ENCODE measurements around the gene NELL2. TPM values are rescaled to one million over a fixed set of nuclear protein-coding genes. Genes with fewer than 3 reads are reported as not detected.

NELL2 gene
- total and polyA plus RNA-seq, 9 of the 15 experiments (the other 6 are each of a cell fraction or from before 2014, with no cell fraction given): 0.32 to 1.1 (median 0.53) TPM

DNA sequence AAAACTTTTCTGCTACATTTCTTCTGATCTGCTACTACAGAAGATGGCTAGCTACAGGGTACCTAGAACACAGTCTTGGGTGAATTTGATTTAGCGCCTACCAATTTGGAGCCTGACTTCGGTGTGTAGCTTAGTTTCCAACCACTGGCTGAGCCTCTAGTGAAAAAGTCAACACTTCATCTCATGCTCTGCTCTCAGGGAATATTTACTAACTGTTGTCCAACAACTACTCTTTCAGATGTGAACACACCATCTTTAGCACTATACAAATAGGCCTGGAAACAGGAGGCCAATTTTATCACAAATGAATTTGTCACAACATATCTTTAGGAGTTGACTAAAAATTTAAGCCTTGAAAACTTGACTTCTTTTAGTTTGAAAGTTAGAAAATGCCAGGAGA is 167.9 kb downstream of the NELL2 start:
- H3K4me1 ChIP-seq (replicated peaks in 1 of 2; ENCODE audit: control insufficient read depth in 2 of 2, insufficient read depth in 2 of 2, low read length in 2 of 2): no peaks in the 10 kb centered on the region
- intact Hi-C loops (cut with micrococcal nuclease) (no loop called here), in situ Hi-C loops (cut with MboI) (no loop called here)
- no peak overlapping the region for H3K4me2 ChIP-seq (ENCODE audit: insufficient read depth, low read length)
- H3K79me2 ChIP-seq (ENCODE audit: control insufficient read depth, insufficient read depth, low read length): no peaks in the 10 kb centered on the region
- ATAC-seq: no peak
- FAIRE-seq: no peak
- no peaks in the 10 kb centered on the region for H3K9me3 ChIP-seq (replicated peaks; ENCODE audit: control insufficient read depth, insufficient read depth, low read depth, low read length)
- TF ChIP-seq ZNF12 (CRISPR knock-in tag; IDR thresholded peaks at IDR 0.05) (no peak), ZEB2 (IDR thresholded peaks at IDR 0.05) (no peak), POLR2A (conservative IDR thresholded peaks at IDR 0.05) (no peak), MAFK (IDR thresholded peaks at IDR 0.05; ENCODE audit: low read length) (no peak)
- H3K4me3 ChIP-seq: no peak overlapping the region
- no peak overlapping the region for H3K9ac ChIP-seq (ENCODE audit: insufficient read depth in 1 of 2, low read depth in 2 of 2, low read length in 2 of 2)
- no peak for DNase-seq (ENCODE audit: extremely low read depth in 1 of 4, low spot score in 3 of 4)
- no peak overlapping the region for H2AFZ ChIP-seq (ENCODE audit: low read depth, low read length)
- H3K27ac ChIP-seq (ENCODE audit: extremely low read depth, low read depth, low read length): no peak overlapping the region
- WGBS (ENCODE audit: insufficient coverage, low coverage, missing lambda C conversion rate): 3% methylated on average over 2 of the region's 2 CpGs
- no peaks in the 10 kb centered on the region for H3K27me3 ChIP-seq (ENCODE audit: control insufficient read depth in 2 of 2, insufficient read depth in 2 of 2, low read length in 2 of 2)
- CTCF ChIA-PET (ENCODE audit: low intra/inter-chr PET ratio): no interaction called here
- POLR2A ChIA-PET: no interaction called here
- H3K9me1 ChIP-seq (ENCODE audit: control insufficient read depth, insufficient read depth, low read length): no peaks in the 10 kb centered on the region
- BruUV-seq (replicated peaks): no TSS peak
- no peaks in the 10 kb centered on the region for H3K36me3 ChIP-seq (ENCODE audit: control insufficient read depth, insufficient read depth, low read length)
- no peaks in the 10 kb centered on the region for H4K20me1 ChIP-seq (replicated peaks; ENCODE audit: control insufficient read depth, insufficient read depth, low read length)

DNA sequence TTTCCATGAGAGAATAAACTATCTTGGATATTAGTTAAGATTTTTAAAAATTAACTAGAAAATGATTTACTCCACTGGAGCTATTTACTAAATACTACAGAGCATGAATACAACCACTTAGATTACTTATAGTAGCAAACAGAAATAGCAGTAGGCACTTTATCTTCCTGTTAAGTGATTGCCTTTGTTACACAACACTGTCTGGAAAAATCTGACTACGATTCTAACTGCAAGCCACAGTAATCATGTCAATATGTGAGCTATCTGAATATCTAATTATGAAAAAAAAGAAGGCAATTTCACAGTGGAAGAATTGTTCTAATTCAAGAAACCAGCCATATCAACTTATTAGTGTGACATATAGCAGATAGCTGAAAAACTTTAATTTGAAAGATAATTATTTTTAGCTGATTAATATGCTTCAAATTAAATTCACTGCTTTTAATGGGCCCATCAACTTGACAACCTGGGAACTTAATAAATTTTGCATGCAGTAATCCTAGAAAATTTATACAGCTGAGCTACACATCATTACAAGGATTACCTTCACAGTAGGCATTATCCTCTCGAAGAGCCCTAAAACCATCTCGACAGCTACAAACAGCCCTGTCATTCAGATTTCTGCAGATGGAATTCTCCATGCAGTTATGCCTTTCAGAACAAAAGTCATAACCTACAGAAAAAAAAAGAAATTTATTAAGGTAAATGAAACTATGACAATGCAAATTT is 172.8 kb downstream of the NELL2 start:
- TF ChIP-seq ZNF764 (CRISPR knock-in tag; IDR thresholded peaks at IDR 0.05; ENCODE audit: low read depth) (no peak), FOS (IDR thresholded peaks at IDR 0.05; ENCODE audit: extremely low read depth, insufficient read length) (no peak), ZNF124 (CRISPR knock-in tag; IDR thresholded peaks at IDR 0.05) (no peak), STAT5B (CRISPR knock-in tag; IDR thresholded peaks at IDR 0.05) (no peak), HDAC8 (tag; IDR thresholded peaks at IDR 0.05) (no peak), CREBBP (IDR thresholded peaks at IDR 0.05; ENCODE audit: low read depth, low read length) (no peak), XRCC4 (IDR thresholded peaks at IDR 0.05; ENCODE audit: extremely low read depth, insufficient read depth, insufficient read length) (no peak), CCAR2 (IDR thresholded peaks at IDR 0.05; ENCODE audit: low read depth, low read length) (no peak), SMAD2 (IDR thresholded peaks at IDR 0.05; ENCODE audit: low read depth, low read length) (no peak), MYNN (IDR thresholded peaks at IDR 0.05) (no peak), MYNN (CRISPR knock-in tag; IDR thresholded peaks at IDR 0.05) (no peak), ZNF175 (CRISPR knock-in tag; IDR thresholded peaks at IDR 0.05; ENCODE audit: low read depth) (no peak)
- FAIRE-seq (no peak), ATAC-seq (no peak), DNase-seq (ENCODE audit: extremely low read depth in 1 of 4, low spot score in 3 of 4) (no peak)
- 2% methylated on average over 3 of the region's 3 CpGs for WGBS (ENCODE audit: insufficient coverage, low coverage, missing lambda C conversion rate)
- intact Hi-C loops (cut with micrococcal nuclease): no loop called here
- Histone ChIP-seq H3K9me3 (replicated peaks; ENCODE audit: control insufficient read depth, insufficient read depth, low read depth, low read length) (0 out of 2 replicates have a peak, but pooled peaks cover 2% of the 10 kb centered on the region), H3K36me3 (ENCODE audit: control insufficient read depth, insufficient read depth, low read length) (no peaks in the 10 kb centered on the region), H2AFZ (ENCODE audit: low read depth, low read length) (no peak overlapping the region), H3K9ac (ENCODE audit: insufficient read depth in 1 of 2, low read depth in 2 of 2, low read length in 2 of 2) (no peak overlapping the region), H3K4me2 (ENCODE audit: insufficient read depth, low read length) (no peak overlapping the region), H4K20me1 (replicated peaks; ENCODE audit: control insufficient read depth, insufficient read depth, low read length) (no peaks in the 10 kb centered on the region), H3K27ac (ENCODE audit: extremely low read depth, low read depth, low read length) (no peak overlapping the region), H3K4me3 (no peak overlapping the region), H3K27me3 (ENCODE audit: control insufficient read depth in 2 of 2, insufficient read depth in 2 of 2, low read length in 2 of 2) (no peaks in the 10 kb centered on the region), H3K79me2 (ENCODE audit: control insufficient read depth, insufficient read depth, low read length) (no peaks in the 10 kb centered on the region), H3K4me1 (replicated peaks in 1 of 2; ENCODE audit: control insufficient read depth in 2 of 2, insufficient read depth in 2 of 2, low read length in 2 of 2) (no peaks in the 10 kb centered on the region), H3K9me1 (ENCODE audit: control insufficient read depth, insufficient read depth, low read length) (no peaks in the 10 kb centered on the region)
- no TSS peak for BruUV-seq (replicated peaks)
- POLR2A ChIA-PET: interaction anchor here (0.5 kb wide), 1 partner anchor 395 kb away, joined by 3 read pairs; no protein-coding TSS in a partner anchor
- CTCF ChIA-PET (ENCODE audit: low intra/inter-chr PET ratio): no interaction called here
- in situ Hi-C loops (cut with MboI): no loop called here

Data from K562 (cell line).